ENCODE data around the gene UBQLN4.
A peak's percentile ranks its signal among the peaks of the same experiment; 100 is the strongest.

UBQLN4 gene

GRCh38 chr1:156009404-156009803, 44.2 kb downstream of the UBQLN4 start:
- DNase-seq, result no peak

GRCh38 chr1:156006666-156007376, 46.8 kb downstream of the UBQLN4 start:
- no peak for DNase-seq

DNA sequence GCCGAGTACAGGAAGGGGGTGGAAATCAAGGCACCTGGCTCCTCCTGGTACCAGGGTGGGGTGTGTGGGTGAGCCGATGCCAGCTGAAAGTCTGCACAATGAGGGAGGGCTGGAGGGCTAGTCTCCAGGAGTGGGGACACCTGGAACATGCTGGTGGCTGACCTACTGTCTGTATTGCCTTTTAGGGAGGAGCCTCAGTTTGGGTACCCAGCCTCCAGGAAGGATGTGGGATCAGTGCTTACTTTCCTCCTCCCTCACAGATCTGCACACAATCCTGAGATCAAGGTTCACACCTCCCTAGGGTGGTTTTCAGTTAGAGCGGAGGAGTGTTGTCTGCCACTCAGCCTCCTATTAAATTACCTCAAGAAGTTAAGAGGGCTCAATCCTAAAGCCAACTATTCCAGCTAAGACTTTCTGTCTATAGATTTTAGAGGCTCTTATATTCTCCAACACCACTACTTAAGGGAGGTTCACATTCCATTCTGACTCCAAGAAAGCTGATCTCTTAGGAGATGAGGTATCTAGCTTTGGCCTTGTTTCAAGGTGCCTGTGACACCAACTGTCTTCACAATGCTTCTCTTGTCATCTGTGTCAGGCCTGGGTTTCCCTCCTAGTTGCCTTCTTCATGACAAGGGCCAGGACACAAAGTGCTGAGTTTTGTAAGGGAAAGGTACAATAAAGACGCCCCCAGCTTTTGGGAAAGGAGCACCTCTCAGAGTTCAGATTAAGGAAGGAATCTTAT, 48.6 kb downstream of the UBQLN4 start:
- peak; percentile 19 for DNase-seq

DNA sequence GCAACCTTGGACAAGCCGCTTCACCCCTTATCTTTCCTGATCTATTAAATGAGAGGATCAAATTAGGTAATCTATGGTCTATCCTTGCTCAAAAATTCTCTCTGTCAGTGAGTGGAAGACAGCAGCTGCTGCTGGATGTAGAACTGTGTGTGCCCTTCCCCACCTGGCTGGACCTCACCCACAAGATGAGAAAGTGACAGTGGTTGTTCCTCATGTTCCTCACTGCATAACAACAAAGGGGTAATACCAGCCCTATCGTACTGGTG, 49.7 kb downstream of the UBQLN4 start:
- no peak for DNase-seq

DNA sequence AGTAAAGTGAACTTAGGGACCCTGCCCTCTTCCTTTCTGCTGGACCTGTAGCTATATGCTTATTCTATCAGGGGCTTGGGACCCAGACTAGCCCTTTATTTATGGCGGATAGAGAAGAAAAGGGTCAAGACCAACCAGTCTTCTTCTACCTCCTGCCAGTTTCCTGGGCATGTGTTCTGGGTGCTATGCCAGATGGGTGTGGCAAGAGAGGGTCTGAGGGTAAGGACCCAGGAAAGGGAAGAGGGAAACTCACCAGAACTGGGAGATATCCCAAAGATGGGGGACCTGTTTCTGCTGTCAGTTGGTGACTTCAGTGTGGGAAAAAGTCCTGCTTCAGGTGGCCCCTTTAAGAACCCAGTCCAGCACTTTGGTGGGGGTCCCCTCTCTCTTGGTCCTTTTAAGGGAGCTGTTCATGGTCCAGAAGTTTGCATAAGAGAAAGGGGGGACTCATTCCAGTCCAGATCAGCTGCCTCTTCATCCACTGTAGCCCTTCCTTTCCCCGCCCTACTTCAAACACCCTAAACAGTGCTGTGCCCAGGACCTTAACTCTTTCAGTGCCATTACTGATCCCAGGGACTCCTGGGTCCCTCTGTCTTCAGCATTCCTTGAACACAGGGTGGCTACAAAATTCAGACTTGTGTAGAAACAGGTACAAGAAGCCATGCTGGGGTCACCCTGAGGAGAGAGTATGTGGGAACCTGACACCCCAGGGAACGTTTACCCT, 51.2 kb downstream of the UBQLN4 start:
- no peak for DNase-seq

GRCh38 chr1:156001662-156002171, 51.9 kb downstream of the UBQLN4 start:
- DNase-seq, result no peak

- DNase-seq, result no peak
These were observed 52.5 kb downstream of the UBQLN4 start for GRCh38 chr1:156001021-156001661.

GRCh38 chr1:155999964-156000363, 53.6 kb downstream of the UBQLN4 start:
- no peak for DNase-seq

- DNase-seq, result no peak
These were observed 57.4 kb downstream of the UBQLN4 start for GRCh38 chr1:155996166-155996565.

DNA sequence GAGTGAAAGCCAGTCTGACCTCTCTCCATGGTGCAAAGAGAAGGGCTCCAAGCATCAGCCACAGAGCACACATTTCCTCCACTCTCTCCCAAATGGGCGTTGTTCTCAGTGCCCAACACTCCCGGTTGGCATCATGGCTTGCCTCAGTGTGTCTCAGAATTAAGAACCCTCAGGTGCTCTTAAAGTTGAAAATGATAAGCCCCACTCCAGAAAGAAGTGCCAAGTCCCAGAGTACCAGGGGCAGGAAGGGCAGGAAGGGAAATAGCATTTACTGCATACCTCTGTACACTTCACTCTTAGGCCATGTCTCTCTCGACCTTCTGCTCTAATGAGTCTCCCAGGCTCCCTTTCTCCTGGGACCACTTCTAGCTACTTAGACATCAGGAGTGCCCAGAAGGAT, 60.0 kb downstream of the UBQLN4 start:
- DNase-seq, result no peak

- no peak for DNase-seq
These were observed 63.4 kb downstream of the UBQLN4 start for GRCh38 chr1:155990005-155990739.

GRCh38 chr1:155989242-155990004, 64.2 kb downstream of the UBQLN4 start:
- peak; percentile 81 for DNase-seq
